Astrocyte (in vitro differentiated cells and primary cell): ENCODE results near the gene TTL. TPM values are rescaled to one million over a fixed set of nuclear protein-coding genes. Genes with fewer than 3 reads are reported as not detected.

Experiments used
- DNase-seq: peaks from one replicate; pipeline ENCODE4 v3.0.0-alpha.2; 2010; ENCODE audit warnings: low read depth
- FAIRE-seq: peaks from 2 replicates; lab custom pipeline; 2011; peaks lifted over from hg19 to GRCh38; lab: Jason Lieb, UNC
- H2AFZ ChIP-seq: 2 replicates; pipeline ENCODE4 v1.6.0; 2012; ENCODE audit warnings: low read depth, low read length, inconsistent platforms
- H3K27ac ChIP-seq: 2 replicates; pipeline ENCODE4 v1.5.1; 2011; ENCODE audit warnings: low read depth, low read length, inconsistent platforms
- H3K27me3 ChIP-seq: 2 replicates; pipeline ENCODE4 v1.6.0; 2011; ENCODE audit warnings: low read length, inconsistent platforms; ENCODE audit not compliant: insufficient read depth
- H3K36me3 ChIP-seq: 2 replicates; pipeline ENCODE4 v1.5.1; 2011; ENCODE audit warnings: low read length, inconsistent platforms; ENCODE audit not compliant: insufficient read depth
- H3K4me1 ChIP-seq: 2 replicates; pipeline ENCODE4 v1.5.1; 2011; ENCODE audit warnings: low read length, inconsistent platforms; ENCODE audit not compliant: insufficient read depth
- H3K4me2 ChIP-seq: 2 replicates; pipeline ENCODE4 v1.6.0; 2012; ENCODE audit warnings: low read length, inconsistent platforms
- H3K4me3 ChIP-seq: 2 replicates; pipeline ENCODE4 v1.5.1; 2011; ENCODE audit warnings: low read depth, mild to moderate bottlenecking, low read length, inconsistent platforms; ENCODE audit not compliant: insufficient read depth
- H3K79me2 ChIP-seq: 2 replicates; pipeline ENCODE4 v1.6.0; 2012; ENCODE audit warnings: mild to moderate bottlenecking, low read length, inconsistent platforms; ENCODE audit not compliant: insufficient read depth
- H3K9ac ChIP-seq: 2 replicates; pipeline ENCODE4 v1.6.0; 2012; ENCODE audit warnings: mild to moderate bottlenecking, low read length, inconsistent platforms
- H3K9me3 ChIP-seq: 2 replicates; pipeline ENCODE4 v1.5.1; 2012; ENCODE audit warnings: low read depth, mild to moderate bottlenecking, low read length, inconsistent platforms; ENCODE audit not compliant: insufficient read depth
- H4K20me1 ChIP-seq: 2 replicates; pipeline ENCODE4 v1.6.0; 2012; ENCODE audit warnings: low read length, inconsistent platforms; ENCODE audit not compliant: insufficient read depth
- H3K27ac Mint-ChIP-seq: one replicate; pipeline ENCODE4 v1.8.0; 2021; ENCODE audit warnings: mild to moderate bottlenecking, mixed read lengths; ENCODE audit not compliant: unreplicated experiment
- H3K27me3 Mint-ChIP-seq: one replicate; pipeline ENCODE4 v1.8.0; 2021; ENCODE audit warnings: low read depth, mixed read lengths; ENCODE audit not compliant: unreplicated experiment
- H3K36me3 Mint-ChIP-seq: one replicate; pipeline ENCODE4 v1.8.0; 2021; ENCODE audit warnings: low read depth, mixed read lengths; ENCODE audit not compliant: unreplicated experiment
- H3K4me1 Mint-ChIP-seq: one replicate; pipeline ENCODE4 v1.8.0; 2021; ENCODE audit warnings: low read depth, mixed read lengths; ENCODE audit not compliant: unreplicated experiment
- H3K4me3 Mint-ChIP-seq: one replicate; pipeline ENCODE4 v1.8.0; 2021; ENCODE audit warnings: mild to moderate bottlenecking, moderate library complexity, mixed read lengths; ENCODE audit not compliant: unreplicated experiment
- H3K9me3 Mint-ChIP-seq: one replicate; pipeline ENCODE4 v1.8.0; 2021; ENCODE audit warnings: mild to moderate bottlenecking, mixed read lengths; ENCODE audit not compliant: unreplicated experiment
- EZH2 ChIP-seq: IDR thresholded peaks from 2 replicates; pipeline ENCODE4 v1.6.1; 2012; ENCODE audit warnings: mild to moderate bottlenecking, low read length, inconsistent platforms; ENCODE audit not compliant: insufficient read depth
- total RNA-seq: library from RNA; stranded (reverse); gene quantifications from 2 replicates; pipeline ENCODE4 v1.2.1, GENCODE V29; 2021
- TF ChIP-seq, protein P1 (sequence below): IDR thresholded peaks from 2 replicates; pipeline ENCODE4 v1.5.1; 2011; ENCODE audit warnings: low read depth, mild to moderate bottlenecking, inconsistent platforms, low read length, moderate library complexity; ENCODE audit not compliant: insufficient read depth

TTL gene
- total RNA-seq, 1 donor from 2014 or later = 58.1 TPM

GRCh38 chr2:112485849-112486248 is 3.9 kb downstream of the TTL start:
- Mint-ChIP-seq H3K4me3 (no peak overlapping the region), H3K27me3 (no peaks in the 10 kb centered on the region), H3K4me1 (peaks cover 10% of the 10 kb centered on the region), H3K27ac (no peak overlapping the region), H3K9me3 (no peaks in the 10 kb centered on the region), H3K36me3 (peaks cover 15% of the 10 kb centered on the region)
- Histone ChIP-seq H3K36me3 (peaks cover 11% of the 10 kb centered on the region), H3K4me2 (no peak overlapping the region), H3K27ac (no peak overlapping the region), H3K27me3 (no peaks in the 10 kb centered on the region), H4K20me1 (peaks cover 49% of the 10 kb centered on the region), H3K9me3 (no peaks in the 10 kb centered on the region), H3K79me2 (peaks cover 78% of the 10 kb centered on the region), H2AFZ (no peak overlapping the region), H3K4me3 (no peak overlapping the region), H3K9ac (no peak overlapping the region), H3K4me1 (peaks cover 9% of the 10 kb centered on the region)
- TF ChIP-seq, protein P1, sequence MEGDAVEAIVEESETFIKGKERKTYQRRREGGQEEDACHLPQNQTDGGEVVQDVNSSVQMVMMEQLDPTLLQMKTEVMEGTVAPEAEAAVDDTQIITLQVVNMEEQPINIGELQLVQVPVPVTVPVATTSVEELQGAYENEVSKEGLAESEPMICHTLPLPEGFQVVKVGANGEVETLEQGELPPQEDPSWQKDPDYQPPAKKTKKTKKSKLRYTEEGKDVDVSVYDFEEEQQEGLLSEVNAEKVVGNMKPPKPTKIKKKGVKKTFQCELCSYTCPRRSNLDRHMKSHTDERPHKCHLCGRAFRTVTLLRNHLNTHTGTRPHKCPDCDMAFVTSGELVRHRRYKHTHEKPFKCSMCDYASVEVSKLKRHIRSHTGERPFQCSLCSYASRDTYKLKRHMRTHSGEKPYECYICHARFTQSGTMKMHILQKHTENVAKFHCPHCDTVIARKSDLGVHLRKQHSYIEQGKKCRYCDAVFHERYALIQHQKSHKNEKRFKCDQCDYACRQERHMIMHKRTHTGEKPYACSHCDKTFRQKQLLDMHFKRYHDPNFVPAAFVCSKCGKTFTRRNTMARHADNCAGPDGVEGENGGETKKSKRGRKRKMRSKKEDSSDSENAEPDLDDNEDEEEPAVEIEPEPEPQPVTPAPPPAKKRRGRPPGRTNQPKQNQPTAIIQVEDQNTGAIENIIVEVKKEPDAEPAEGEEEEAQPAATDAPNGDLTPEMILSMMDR = no peak
- no peak for TF ChIP-seq EZH2
- no peak for FAIRE-seq
- no peak for DNase-seq

- H4K20me1 ChIP-seq = peaks cover 49% of the 10 kb centered on the region
- FAIRE-seq (no peak), DNase-seq (no peak)
- peaks cover 87% of the 10 kb centered on the region for H3K79me2 ChIP-seq
- no peak overlapping the region for H2AFZ ChIP-seq
- Mint-ChIP-seq H3K4me3 (no peak overlapping the region), H3K27me3 (no peaks in the 10 kb centered on the region), H3K36me3 (peaks cover 15% of the 10 kb centered on the region), H3K9me3 (no peaks in the 10 kb centered on the region), H3K27ac (no peak overlapping the region), H3K4me1 (peaks cover 10% of the 10 kb centered on the region)
- no peak overlapping the region for H3K27ac ChIP-seq
- H3K36me3 ChIP-seq = peaks cover 11% of the 10 kb centered on the region
- TF ChIP-seq, protein P1 = no peak
- TF ChIP-seq EZH2 = no peak
- H3K4me1 ChIP-seq = peaks cover 8% of the 10 kb centered on the region
- H3K9me3 ChIP-seq = no peaks in the 10 kb centered on the region
- no peak overlapping the region for H3K4me3 ChIP-seq
- no peak overlapping the region for H3K9ac ChIP-seq
- H3K27me3 ChIP-seq = no peaks in the 10 kb centered on the region
- no peak overlapping the region for H3K4me2 ChIP-seq
Measured at GRCh38 chr2:112486895-112487294, 4.9 kb downstream of the TTL start.

- no peak overlapping the region for H3K4me3 Mint-ChIP-seq
- no peak overlapping the region for H3K4me3 ChIP-seq
- H3K36me3 ChIP-seq = peaks cover 11% of the 10 kb centered on the region
- no peak overlapping the region for H3K9ac ChIP-seq
- H3K36me3 Mint-ChIP-seq = peaks cover 15% of the 10 kb centered on the region
- H3K4me2 ChIP-seq = no peak overlapping the region
- H3K79me2 ChIP-seq = peaks cover 87% of the 10 kb centered on the region
- H3K27me3 Mint-ChIP-seq = no peaks in the 10 kb centered on the region
- TF ChIP-seq EZH2 = no peak
- TF ChIP-seq, protein P1 = no peak
- peaks cover 8% of the 10 kb centered on the region for H3K4me1 ChIP-seq
- H4K20me1 ChIP-seq = peaks cover 49% of the 10 kb centered on the region
- H3K4me1 Mint-ChIP-seq = peaks cover 10% of the 10 kb centered on the region
- H3K27ac Mint-ChIP-seq = no peak overlapping the region
- H2AFZ ChIP-seq = no peak overlapping the region
- no peaks in the 10 kb centered on the region for H3K9me3 ChIP-seq
- FAIRE-seq (no peak), DNase-seq (no peak)
- no peaks in the 10 kb centered on the region for H3K9me3 Mint-ChIP-seq
- H3K27me3 ChIP-seq = no peaks in the 10 kb centered on the region
- no peak overlapping the region for H3K27ac ChIP-seq
Measured at GRCh38 chr2:112487444-112487961, 5.5 kb downstream of the TTL start.
